HEK293 (cell line): Measurements from ENCODE around the gene DEDD2.
A peak's percentile ranks its signal among the peaks of the same experiment; 100 is the strongest.

ENCODE experiments used
- BCL6B ChIP-seq: fragments of 450-650 bp; formaldehyde crosslinking; IDR thresholded peaks from 2 replicates; pipeline ENCODE4 v1.5.1; 2017; ENCODE audit warnings: missing biosample characterization, missing genetic modification characterization
- FEZF1 ChIP-seq: fragments of 450-650 bp; formaldehyde crosslinking; IDR thresholded peaks from 2 replicates; pipeline ENCODE4 v1.5.1; 2016; ENCODE audit warnings: missing biosample characterization, missing genetic modification characterization
- KLF1 ChIP-seq: fragments of 450-650 bp; formaldehyde crosslinking; IDR thresholded peaks from 2 replicates; pipeline ENCODE4 v1.5.1; 2016; ENCODE audit warnings: missing biosample characterization, missing genetic modification characterization
- KLF10 ChIP-seq: fragments of 450-650 bp; IDR thresholded peaks from 2 replicates; pipeline ENCODE4 v1.5.1; 2018; ENCODE audit warnings: missing biosample characterization, mild to moderate bottlenecking, missing genetic modification characterization
- KLF9 ChIP-seq: fragments of 450-650 bp; formaldehyde crosslinking; IDR thresholded peaks from 2 replicates; pipeline ENCODE4 v1.5.1; 2016; ENCODE audit warnings: missing biosample characterization, missing genetic modification characterization, low read depth
- OVOL3 ChIP-seq: fragments of 450-650 bp; formaldehyde crosslinking; IDR thresholded peaks from 2 replicates; pipeline ENCODE4 v1.5.1; 2016; ENCODE audit warnings: missing biosample characterization, missing genetic modification characterization
- REST ChIP-seq: fragments of 450-650 bp; formaldehyde crosslinking; IDR thresholded peaks from 2 replicates; pipeline ENCODE4 v1.5.1; 2016; ENCODE audit warnings: missing biosample characterization, missing genetic modification characterization
- SCRT1 ChIP-seq: fragments of 450-650 bp; formaldehyde crosslinking; IDR thresholded peaks from 2 replicates; pipeline ENCODE4 v1.5.1; 2016; ENCODE audit warnings: missing biosample characterization, missing genetic modification characterization, borderline replicate concordance
- ZBTB10 ChIP-seq: fragments of 450-650 bp; formaldehyde crosslinking; IDR thresholded peaks from 2 replicates; pipeline ENCODE4 v1.5.1; 2016; ENCODE audit warnings: missing biosample characterization, missing genetic modification characterization
- ZBTB20 ChIP-seq: fragments of 450-650 bp; formaldehyde crosslinking; IDR thresholded peaks from 2 replicates; pipeline ENCODE4 v1.5.1; 2016; ENCODE audit warnings: missing biosample characterization, missing genetic modification characterization
- ZBTB26 ChIP-seq: fragments of 450-650 bp; formaldehyde crosslinking; optimal IDR thresholded peaks from 2 replicates; pipeline ENCODE3; 2016; ENCODE audit warnings: missing biosample characterization, mild to moderate bottlenecking, missing genetic modification characterization
- ZFP3 ChIP-seq: fragments of 450-650 bp; formaldehyde crosslinking; IDR thresholded peaks from 2 replicates; pipeline ENCODE4 v1.5.1; 2016; ENCODE audit warnings: low read depth, missing biosample characterization, missing genetic modification characterization
- ZNF138 ChIP-seq: fragments of 450-650 bp; formaldehyde crosslinking; IDR thresholded peaks from 2 replicates; pipeline ENCODE4 v1.5.1; 2016; ENCODE audit warnings: missing biosample characterization, missing genetic modification characterization, borderline replicate concordance
- ZNF2 ChIP-seq: fragments of 450-650 bp; formaldehyde crosslinking; IDR thresholded peaks from 2 replicates; pipeline ENCODE4 v1.5.1; 2016; ENCODE audit warnings: missing biosample characterization, missing genetic modification characterization
- ZNF202 ChIP-seq: fragments of 450-650 bp; formaldehyde crosslinking; IDR thresholded peaks from 2 replicates; pipeline ENCODE4 v1.5.1; 2016; ENCODE audit warnings: missing biosample characterization, missing genetic modification characterization, borderline replicate concordance
- ZNF214 ChIP-seq: fragments of 450-650 bp; formaldehyde crosslinking; IDR thresholded peaks from 2 replicates; pipeline ENCODE4 v1.5.1; 2017; ENCODE audit warnings: missing biosample characterization, mild to moderate bottlenecking, missing genetic modification characterization, borderline replicate concordance
- ZNF335 ChIP-seq: fragments of 450-650 bp; formaldehyde crosslinking; conservative IDR thresholded peaks from 2 replicates; pipeline ENCODE4 v1.5.1; 2016; ENCODE audit warnings: missing biosample characterization, missing genetic modification characterization
- ZNF341 ChIP-seq: fragments of 450-650 bp; formaldehyde crosslinking; IDR thresholded peaks from 2 replicates; pipeline ENCODE4; 2016; ENCODE audit warnings: low read depth, missing biosample characterization, missing genetic modification characterization
- ZNF366 ChIP-seq: fragments of 450-650 bp; formaldehyde crosslinking; conservative IDR thresholded peaks from 2 replicates; pipeline ENCODE4 v1.5.1; 2016; ENCODE audit warnings: missing biosample characterization, missing genetic modification characterization
- ZNF48 ChIP-seq: fragments of 450-650 bp; formaldehyde crosslinking; IDR thresholded peaks from 2 replicates; pipeline ENCODE4 v1.5.1; 2016; ENCODE audit warnings: missing biosample characterization, missing genetic modification characterization
- ZNF488 ChIP-seq: fragments of 450-650 bp; formaldehyde crosslinking; IDR thresholded peaks from 2 replicates; pipeline ENCODE4 v1.5.1; 2016; ENCODE audit warnings: missing biosample characterization, missing genetic modification characterization
- ZNF501 ChIP-seq: fragments of 450-650 bp; formaldehyde crosslinking; IDR thresholded peaks from 2 replicates; pipeline ENCODE4 v1.5.1; 2016; ENCODE audit warnings: missing biosample characterization, missing genetic modification characterization
- ZNF514 ChIP-seq: fragments of 450-650 bp; formaldehyde crosslinking; IDR thresholded peaks from 2 replicates; pipeline ENCODE4 v1.5.1; 2016; ENCODE audit warnings: missing biosample characterization, missing genetic modification characterization
- ZNF555 ChIP-seq: fragments of 450-650 bp; formaldehyde crosslinking; conservative IDR thresholded peaks from 2 replicates; pipeline ENCODE4 v1.5.1; 2017; ENCODE audit warnings: missing biosample characterization, mild to moderate bottlenecking, missing genetic modification characterization, inconsistent platforms
- ZNF600 ChIP-seq: fragments of 450-650 bp; formaldehyde crosslinking; IDR thresholded peaks from 2 replicates; pipeline ENCODE4 v1.5.1; 2016; ENCODE audit warnings: missing biosample characterization, missing genetic modification characterization
- ZNF610 ChIP-seq: fragments of 450-650 bp; formaldehyde crosslinking; IDR thresholded peaks from 2 replicates; pipeline ENCODE4 v1.5.1; 2016; ENCODE audit warnings: missing biosample characterization, missing genetic modification characterization, borderline replicate concordance
- ZNF623 ChIP-seq: fragments of 450-650 bp; formaldehyde crosslinking; IDR thresholded peaks from 2 replicates; pipeline ENCODE4 v1.5.1; 2016; ENCODE audit warnings: missing biosample characterization, missing genetic modification characterization
- ZXDB ChIP-seq: fragments of 450-650 bp; formaldehyde crosslinking; IDR thresholded peaks from 2 replicates; pipeline ENCODE4 v1.5.1; 2016; ENCODE audit warnings: missing biosample characterization, missing genetic modification characterization

DEDD2 gene

GRCh38 chr19:42244347-42245220 is 27.1 kb upstream of the DEDD2 start (continued):
- TF ChIP-seq KLF9 (tag by site-specific recombination): 0 out of 2 replicates have a peak, but pooled peaks have one; percentile 7
- TF ChIP-seq ZNF2: peak; percentile 48; the same call in 1 of the 2 replicates
- TF ChIP-seq BCL6B (tag by site-specific recombination): peak; percentile 78
- TF ChIP-seq SCRT1 (tag by site-specific recombination): peak; percentile 85
- TF ChIP-seq ZNF202 (tag by site-specific recombination): no peak
- TF ChIP-seq ZNF366: no peak; the same call in 1 of the 2 replicates
- no peak for TF ChIP-seq ZNF138 (tag by site-specific recombination)
- no peak for TF ChIP-seq ZNF48
- TF ChIP-seq ZNF335 (tag by site-specific recombination): peak; percentile 95
- no peak for TF ChIP-seq ZNF555
- TF ChIP-seq ZFP3 (tag by site-specific recombination): no peak
- TF ChIP-seq ZNF600: peak; percentile 72
- TF ChIP-seq ZNF501: no peak
- 0 out of 2 replicates have a peak, but pooled peaks have one; percentile 4 for TF ChIP-seq ZNF623 (tag by site-specific recombination)
- TF ChIP-seq ZNF488 (tag by site-specific recombination): no peak
- TF ChIP-seq OVOL3: no peak
- TF ChIP-seq ZNF214 (tag by site-specific recombination): no peak
- peak; percentile 98 for TF ChIP-seq ZXDB (tag by site-specific recombination)
- no peak for TF ChIP-seq ZNF514 (tag by site-specific recombination)
- no peak for TF ChIP-seq ZBTB10
- peak; percentile 76 for TF ChIP-seq KLF10 (tag by site-specific recombination)
- peak; percentile 69 for TF ChIP-seq ZNF341 (tag by site-specific recombination)
- TF ChIP-seq ZBTB20 (tag by site-specific recombination): peak; percentile 69
- no peak for TF ChIP-seq REST
- no peak for TF ChIP-seq FEZF1 (tag by site-specific recombination)
- peak; percentile 59 for TF ChIP-seq ZBTB26 (tag by site-specific recombination)
- TF ChIP-seq KLF1: peak; percentile 28; the same call in 1 of the 2 replicates
- peak; percentile 17; the same call in 1 of the 2 replicates for TF ChIP-seq ZNF610 (tag by site-specific recombination)
